Activated CD4-positive, alpha-beta T cell treated with anti-CD3 and anti-CD28 coated beads, Interleukin-2, amount 50 U/mL, for 24 hours (primary cell): ENCODE data around the gene ZNF281.

ENCODE experiments used
- DNase-seq, 2 donors: peaks; one replicate each; pipeline ENCODE4 v3.0.0-alpha.2; 2020; ENCODE audit warnings: low read depth in 1 of 2, low spot score in 1 of 2

The ZNF281 gene

DNA sequence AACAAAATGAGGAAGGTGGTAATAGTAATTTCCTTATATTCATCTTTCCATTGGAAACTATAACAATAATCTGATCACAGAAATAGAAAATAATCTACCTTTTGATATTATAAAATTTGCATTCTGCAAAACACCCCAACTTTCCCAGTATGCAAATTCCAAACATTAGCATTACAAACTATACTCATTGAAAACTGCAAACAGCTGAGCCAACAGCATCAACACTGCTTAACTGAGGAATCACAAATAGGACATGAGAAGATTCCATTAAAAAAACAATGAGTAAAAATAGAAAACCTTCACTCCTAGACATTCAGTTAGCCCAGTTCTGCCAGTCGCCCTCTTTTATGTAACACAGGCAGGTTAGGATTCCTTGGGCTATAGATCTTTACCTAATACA, 18.1 kb downstream of the ZNF281 start:
- no peak for DNase-seq

DNA sequence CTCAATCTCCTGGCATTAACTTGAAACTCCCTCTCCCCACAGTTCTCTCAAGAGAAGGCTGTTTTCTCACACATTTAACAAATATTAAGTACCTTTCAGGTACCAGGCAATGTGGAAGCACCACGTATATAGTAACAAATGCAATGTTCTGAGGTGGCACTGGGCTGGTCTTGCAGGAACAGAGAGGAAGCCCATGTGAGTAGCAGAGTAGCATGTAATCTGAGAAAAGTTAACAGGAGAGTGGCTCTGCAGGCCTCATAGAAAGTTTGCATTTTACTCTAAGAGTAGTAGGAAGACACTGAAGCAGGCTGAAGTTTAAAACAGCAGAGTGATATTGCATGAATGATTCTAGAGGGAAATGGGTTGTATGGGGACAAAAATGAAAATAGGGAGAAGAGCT, 21.0 kb downstream of the ZNF281 start:
- DNase-seq: no peak

DNA sequence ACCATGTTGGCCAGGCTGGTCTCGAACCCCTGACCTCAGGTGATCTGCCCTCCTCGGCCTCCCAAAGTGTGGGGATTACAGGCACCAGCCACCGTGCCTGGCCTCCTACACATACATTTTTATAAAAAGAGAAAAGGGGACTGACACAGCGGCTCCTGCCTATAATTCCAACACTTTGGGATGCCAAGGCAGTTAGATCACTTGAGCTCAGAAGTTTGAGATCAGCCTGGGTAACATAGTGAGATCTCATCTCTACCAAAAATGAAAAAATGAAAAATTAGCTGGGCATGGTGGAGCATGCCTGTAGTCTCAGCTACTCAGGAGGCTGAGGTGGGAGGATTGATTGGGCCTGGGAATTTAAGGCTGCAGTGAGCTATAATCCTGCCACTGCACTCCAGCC, 23.4 kb downstream of the ZNF281 start:
- DNase-seq: no peak

DNA sequence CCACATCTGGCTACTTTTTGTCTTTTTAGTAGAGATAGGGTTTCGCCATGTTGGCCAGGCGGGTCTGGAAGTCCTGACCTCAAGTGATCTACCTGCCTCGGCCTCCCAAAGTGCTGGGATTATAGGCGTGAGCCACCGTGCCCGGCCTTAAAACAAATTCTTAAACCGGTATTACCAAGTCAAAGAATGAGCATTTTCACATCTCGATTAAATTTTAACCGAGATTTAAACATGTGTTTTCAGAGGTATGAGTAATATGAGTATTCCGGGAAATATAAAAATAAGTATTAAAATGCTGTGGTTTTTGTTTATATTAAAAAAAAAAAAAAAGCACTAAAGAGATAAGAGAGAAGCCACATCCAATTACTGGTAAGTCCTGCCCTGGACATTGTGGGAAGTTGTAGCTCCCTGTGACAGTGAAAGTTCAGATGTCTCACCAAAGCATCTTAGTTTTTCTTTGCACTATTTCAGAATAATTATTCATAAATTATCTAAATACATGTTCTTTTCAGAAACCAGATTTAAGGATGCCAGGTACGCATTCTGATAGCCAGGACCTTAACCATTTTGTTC, 24.9 kb downstream of the ZNF281 start:
- DNase-seq: no peak

DNA sequence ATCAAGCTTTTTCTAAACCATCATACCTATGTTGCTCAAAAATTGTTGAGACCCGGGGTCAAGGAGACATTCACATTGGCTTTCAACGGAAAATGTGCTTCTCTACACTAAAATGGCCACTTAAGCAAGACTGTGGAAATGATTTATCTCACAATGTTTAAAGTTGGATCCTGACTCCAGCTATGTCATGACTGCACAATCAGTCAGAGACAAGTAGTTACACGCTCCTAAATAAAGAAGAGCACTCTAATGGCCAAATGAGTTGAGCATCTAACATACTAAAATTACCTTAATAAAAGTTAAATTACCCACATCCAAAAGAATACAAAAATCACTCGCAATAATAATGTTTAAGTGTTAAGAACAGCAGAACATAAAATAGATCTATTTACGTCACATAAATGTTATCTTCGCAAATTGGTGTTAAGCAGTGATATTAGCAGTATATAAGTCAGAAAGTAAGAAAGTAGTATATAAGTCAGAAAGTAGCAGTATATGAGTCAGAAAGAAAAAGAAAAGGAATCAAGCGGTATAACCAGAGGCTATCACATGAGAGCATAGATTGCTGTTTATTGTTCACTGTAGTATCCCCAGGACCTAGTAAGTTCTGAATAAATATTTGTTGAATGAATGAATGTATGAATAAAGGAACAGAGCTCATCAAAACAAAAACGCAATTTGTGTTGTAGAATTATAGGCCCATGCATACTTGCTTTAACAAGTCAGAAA, 28.4 kb downstream of the ZNF281 start:
- DNase-seq: no peak

DNA sequence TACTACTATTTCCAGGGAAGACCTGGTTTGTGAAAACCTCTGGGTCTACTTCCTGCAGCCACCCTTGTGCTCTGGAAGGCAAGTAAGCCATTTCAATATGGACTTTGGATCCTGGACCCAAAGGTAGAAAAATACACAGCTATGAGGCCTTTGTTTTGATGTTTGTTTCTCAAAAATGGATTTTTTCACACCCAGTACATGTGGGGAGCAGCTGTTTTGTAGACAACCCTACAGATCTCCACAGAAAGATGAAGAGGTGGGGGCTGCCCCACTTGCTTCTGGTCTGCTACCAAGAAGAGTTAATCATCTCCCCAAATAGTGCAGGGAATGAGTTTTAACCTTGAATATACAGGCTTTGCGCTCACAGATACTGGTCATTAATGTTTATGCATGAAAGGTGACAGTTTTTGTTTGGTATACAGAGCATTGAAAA, 29.2 kb downstream of the ZNF281 start:
- no peak for DNase-seq

DNA sequence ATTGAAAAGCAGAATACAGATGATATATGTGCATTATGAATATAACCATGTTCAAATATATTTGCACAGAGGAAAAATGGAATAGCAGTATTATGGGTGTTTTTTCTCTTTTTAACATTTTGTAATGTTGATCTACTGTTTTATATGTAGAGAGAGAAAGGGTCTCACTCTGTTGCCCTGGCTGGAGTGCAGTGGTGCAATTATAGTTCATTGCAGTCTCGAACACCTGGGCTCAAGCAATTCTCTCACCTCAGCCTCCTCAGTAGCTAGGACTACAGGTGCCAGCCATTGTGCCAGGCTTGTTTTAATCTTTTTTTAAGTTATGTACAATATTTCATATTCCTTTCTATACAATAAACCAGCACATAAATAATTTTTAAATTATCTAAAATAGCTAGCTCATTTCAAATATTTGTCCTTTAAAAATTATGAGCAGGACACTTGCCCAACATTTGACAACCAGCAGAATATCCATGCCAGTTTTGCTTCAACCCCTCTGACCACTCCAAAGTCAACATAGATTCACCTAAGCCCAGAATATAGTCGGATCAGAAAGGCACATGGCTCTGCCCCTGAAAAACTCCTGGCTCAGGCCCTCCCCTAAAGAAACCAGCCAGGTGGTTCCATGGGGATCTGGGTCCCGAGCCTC, 29.8 kb downstream of the ZNF281 start:
- no peak for DNase-seq

DNA sequence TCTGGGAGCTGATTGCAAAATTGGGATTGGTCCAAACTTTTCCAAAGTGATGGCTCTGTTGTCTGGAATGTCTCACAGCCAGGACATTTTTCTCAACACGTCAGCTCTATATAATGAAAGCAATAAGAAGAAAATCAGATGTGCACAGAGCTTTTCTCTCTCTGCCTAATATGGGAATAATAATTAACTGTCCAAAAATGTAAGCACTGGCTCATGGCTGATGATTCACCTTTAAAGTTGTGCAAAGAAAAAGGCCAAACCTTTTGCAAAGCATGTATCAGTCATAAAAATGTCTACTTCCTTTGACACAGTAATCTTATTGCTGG, 30.4 kb downstream of the ZNF281 start:
- no peak for DNase-seq

DNA sequence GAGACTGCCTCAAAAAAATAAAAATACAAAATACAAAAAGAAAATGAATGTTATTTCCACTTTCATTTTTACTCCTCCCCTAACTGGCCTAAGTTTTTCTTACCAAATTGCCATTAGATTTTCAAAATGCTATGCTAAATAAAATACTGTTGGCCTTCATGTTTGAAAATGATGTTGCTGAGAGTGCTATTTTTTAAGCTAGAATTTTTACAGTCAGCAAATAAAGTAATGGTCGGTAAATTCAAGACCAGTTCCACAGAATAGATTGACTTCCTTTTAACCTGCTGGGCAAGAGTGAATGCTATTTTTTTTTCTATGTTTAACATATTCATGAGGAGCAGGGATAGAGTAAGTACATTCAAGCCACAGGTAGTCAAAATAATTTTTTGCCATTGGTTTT, 31.7 kb downstream of the ZNF281 start:
- DNase-seq: no peak

DNA sequence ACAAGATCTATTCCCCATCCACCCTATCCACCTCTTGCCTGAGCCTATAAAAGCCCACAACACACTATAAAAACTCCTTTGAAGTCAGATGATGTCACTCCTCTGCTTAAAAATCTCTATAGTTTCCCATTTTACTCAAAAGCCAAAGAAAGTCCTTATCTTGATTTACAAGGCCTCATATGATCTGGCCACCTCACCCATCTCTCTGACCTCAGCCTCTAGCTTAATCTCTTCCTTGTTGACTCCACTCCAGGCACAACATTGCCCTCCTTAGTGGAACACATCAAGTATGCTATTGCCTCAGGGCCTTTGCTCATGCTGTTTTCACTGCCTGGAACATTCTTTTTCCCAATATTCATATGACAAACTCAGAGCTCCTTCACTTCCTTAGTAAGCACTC, 33.3 kb downstream of the ZNF281 start:
- no peak for DNase-seq

DNA sequence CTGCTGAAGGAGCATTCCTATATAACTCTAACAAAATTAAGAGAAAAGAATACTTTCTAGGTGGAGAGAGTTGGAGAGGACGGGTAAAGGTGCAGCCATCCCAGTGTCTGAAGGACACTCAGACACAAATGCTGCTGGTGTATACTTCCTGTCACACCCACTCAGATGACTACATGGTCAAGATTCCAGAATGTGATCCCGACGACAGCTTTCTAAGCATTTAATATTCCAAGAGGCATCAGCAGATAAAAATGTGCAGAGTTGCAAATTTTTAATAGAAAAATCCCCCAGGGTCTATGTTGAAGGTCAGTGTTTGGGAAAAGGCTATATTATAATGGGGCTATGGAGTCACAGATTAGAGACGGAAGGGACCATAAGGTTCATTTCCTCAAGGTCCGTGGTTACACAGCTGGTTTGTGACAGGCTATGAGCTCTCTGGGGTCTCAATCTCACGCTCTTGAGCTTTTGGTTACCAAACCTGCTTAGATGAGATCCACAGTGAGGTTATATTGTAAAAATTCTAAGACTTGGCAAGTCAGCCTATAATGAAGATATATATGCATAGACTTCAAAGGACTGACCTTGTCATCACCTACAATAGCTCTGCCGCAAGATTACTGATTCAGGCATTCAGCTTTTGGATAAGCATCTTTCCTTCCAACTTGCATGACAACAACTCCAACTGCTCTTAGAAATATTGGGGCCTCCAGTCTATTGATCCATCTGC, 35.1 kb downstream of the ZNF281 start:
- DNase-seq: no peak

- no peak for DNase-seq
Measured at GRCh38 chr1:200373811-200374231, 36.0 kb downstream of the ZNF281 start.

DNA sequence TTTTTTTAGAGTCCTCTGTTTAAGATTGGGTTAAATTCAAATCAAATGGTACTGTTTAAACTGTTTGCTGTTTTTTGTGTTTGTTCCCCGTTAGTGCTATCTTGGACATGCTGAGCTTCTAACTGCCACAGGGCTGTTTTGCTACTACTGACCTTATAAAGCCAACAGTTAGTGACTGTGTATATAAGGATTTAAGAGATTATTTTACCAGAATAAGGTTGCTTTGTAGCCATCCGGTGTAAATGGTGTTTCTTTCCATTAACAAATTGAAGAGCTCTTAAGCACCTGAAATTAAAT, 37.0 kb downstream of the ZNF281 start:
- DNase-seq: no peak

DNA sequence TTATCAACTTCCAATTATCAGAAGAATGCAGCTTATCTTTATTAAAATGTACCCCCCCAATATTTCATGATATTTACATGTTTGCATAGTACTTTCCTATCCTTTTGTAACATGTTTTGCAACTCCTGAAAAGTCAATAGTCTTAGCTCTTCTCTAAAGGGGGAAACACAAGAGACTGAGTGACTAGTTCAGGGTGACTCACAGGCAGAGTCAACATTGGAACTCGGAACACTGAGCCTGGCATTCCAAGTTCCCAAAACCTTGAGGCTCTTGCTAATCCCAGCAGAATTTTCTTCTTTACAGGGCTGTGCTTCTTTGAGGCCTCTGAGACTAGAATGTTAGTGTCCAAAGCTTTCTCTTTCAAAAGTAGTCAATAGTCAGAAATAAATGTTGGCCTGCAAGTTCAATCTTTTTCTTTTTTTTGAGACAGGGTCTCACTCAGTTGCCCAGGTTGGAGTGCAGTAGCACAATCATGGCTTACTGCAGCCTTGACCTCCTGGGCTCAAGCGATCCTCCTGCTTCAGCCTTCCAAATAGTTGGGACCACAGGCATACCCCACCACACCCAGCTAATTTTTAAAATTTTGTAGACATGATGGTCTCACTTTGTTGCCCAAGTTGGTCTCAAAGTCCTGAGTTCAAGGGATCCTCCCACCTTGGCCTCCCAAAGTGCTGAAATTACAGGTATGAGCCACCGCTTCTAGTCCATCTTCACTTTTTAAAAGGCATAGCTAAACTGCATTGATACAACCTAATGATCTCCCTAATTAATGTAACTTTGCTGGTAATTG, 37.5 kb downstream of the ZNF281 start:
- DNase-seq: no peak

DNA sequence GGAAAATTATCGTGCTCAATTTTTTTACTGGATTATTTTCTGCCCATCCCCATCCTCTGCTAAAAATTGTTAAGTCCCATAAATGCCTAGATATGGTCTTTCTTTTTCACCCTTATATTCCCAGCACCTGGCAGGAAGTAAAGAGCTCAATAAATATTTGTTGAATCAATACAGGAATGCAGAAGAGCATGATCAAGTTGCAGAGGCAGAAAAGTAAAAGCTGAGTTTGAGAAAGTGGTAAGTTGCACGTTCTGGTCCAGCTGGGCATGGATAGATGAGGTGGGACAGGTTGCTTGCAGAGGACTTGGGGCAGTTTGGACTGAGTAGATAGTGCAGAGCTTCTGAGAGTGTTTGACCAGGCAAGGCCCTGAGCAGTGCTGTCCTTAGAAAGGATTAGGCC, 40.1 kb downstream of the ZNF281 start:
- DNase-seq: no peak

DNA sequence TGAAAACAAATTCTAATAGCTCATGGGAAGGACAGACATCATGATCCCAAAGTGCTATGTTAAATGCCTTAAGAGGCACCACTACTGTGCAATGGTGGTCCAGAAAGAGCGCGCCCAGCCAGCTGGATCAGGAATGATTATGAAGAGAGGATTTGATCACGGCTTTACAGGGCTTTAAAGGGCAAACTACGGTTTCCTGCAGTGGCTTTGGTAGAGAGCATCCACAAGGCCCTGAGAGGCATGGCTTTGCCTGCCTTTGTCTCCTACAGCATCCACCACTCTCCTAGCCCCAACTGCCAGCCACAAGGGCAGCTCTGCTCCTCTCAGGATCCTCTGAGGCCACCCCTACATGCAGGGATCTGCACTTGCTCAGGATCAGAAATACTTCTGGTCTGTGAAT, 40.7 kb downstream of the ZNF281 start:
- no peak for DNase-seq

- no peak for DNase-seq
Measured at GRCh38 chr1:200368556-200368955, 41.3 kb downstream of the ZNF281 start.

DNA sequence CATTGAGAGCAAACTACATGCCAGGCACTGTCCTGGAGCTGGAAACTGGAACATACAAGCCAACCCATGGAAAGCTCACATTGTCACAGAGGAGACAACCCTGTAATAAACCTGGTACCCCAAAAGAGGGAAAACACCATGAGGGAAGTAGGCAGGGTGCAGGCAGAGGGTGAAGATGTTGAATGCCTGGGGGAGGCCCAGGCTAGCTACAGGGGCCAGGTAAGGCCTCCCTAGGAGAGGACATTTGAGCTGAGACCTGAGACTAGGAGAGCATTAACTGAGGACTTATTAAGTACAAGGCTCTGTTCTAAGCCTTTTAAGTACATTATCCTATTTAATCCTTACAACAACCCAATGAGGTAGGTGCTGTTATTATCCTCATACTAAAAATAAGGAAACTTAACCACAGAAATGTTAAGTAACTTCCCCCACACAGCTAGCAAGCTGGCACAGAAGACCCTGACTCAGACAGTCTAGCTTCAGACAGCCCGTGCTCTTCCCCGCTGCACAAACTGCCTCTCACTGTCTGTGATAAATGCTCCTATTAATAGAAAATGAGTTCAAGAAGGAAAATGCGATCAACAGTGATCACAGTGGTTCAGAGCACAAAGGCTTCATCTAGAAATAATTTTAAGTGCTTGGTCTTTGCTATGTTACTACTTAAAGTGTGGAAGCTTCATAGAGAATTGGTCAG, 41.8 kb downstream of the ZNF281 start:
- DNase-seq: no peak

DNA sequence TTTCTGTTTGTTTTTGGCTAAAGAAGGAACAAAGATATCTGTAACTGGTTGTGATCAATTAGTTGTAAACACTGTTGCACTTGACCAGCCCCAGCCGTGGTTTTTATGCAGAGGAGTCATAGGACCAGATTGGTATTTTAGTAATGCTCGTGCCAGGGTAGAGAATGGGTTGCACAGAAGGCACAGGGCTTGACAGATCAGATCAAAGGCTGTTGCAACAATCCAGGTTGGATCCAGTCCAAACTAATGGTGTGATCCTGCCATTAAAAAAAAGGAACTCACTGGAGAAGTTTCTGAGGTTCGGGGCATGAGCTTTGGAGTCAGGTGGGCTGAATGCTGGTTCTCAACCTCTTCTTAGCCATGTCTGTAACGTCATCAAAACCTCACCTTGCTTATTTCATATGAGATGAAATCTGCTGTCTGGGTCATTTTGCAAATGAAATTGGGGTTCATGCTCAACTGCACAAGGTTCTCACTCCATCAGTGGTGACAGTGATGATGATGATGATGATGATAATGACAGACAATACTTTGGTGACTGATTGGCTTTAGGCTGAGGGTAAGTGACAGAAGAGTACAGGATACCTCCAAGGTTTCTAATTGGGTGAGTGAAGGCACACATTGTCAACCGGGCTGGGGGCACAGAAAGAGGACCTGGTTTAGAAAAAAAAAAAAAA, 43.1 kb downstream of the ZNF281 start:
- no peak for DNase-seq

DNA sequence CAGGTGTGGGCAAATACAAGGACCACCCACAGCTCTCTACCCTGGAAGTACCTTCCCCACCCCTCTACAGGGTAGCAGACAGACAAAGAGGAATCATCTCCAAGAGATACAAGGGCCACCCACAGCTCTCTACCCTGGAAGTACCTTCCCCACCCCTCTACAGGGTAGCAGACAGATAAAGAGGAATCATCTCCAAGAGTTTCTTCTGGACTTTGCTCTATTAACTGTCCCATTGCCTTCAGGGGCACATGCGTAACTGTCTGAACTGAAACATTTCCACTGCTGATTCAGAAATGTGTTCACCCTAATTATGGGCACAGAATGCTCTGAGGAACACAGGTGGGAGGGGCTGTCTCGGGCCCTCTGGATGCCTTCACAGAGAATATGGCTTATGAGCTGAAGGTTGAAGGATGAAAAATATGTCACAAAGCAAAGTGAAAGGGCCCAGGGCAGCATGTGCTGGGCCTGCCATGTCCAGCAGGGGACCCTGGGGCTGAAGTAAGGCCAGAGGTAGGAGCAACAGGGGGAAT, 43.9 kb downstream of the ZNF281 start:
- no peak for DNase-seq
